ENCODE measurements around the gene CPXM2.

Gene CPXM2

DNA sequence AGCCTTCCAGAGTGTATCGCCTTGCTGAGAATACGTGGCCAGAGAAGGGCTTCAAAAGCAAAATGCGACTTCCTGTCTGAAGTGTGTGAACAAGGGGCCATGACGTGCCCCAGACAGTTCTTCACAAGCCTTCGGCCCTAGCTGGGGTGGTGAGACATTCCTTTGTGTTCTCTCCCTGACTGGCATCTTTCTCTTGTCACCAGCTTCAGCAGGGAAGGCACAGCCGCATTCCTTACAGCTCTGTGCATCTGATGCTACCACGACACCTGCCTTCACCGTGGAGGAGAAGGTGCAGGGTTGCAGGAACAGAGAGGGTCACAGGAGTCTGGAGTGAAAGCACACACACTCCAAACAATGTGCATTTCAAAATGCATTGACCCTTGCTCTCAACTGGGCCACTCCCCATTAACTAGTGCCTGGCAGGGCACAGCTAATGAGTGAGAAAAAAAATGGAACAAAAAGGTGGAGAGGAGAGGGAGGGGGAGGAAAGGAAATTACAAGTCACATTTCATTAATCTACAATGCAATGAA lies 132.0 kb downstream of the CPXM2 start:
- Histone ChIP-seq H3K9me3 (ENCODE audit: low read length) (no peaks in the 10 kb centered on the region), H3K27ac (ENCODE audit: low read depth, low read length) (no peak overlapping the region)

DNA sequence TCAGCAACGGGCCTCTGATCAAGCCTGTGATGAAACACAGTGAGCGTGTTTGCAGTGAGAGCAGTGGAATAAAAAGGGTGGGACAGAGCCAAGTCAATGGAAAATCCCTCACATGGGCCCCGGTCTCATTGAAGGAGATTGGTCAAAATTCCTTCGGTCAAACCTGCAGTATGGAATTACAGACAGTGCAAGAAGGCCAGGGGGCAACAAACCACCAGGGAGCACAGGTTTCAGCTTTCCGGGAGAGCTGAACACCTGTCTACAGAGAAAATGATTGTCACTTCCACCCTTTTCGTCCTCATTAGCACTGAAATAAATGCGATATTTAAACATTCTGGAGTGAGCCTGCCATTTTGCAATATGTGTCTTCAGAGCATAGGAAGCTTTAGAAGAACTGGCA lies 132.6 kb downstream of the CPXM2 start:
- Histone ChIP-seq H3K9ac (ENCODE audit: low read length) (no peak overlapping the region), H3K27me3 (ENCODE audit: control insufficient read depth in 1 of 2, insufficient read depth in 2 of 2, low read length in 2 of 2) (no peaks in the 10 kb centered on the region), H3K36me3 (ENCODE audit: insufficient read depth, low read length) (peaks cover 34% of the 10 kb centered on the region), H3K9me3 (ENCODE audit: low read length) (no peaks in the 10 kb centered on the region), H3K4me3 (ENCODE audit: low read depth in 1 of 2, low read length in 2 of 2) (no peak overlapping the region), H3K4me1 (ENCODE audit: insufficient read depth, low read length) (no peaks in the 10 kb centered on the region), H3K27ac (ENCODE audit: low read depth, low read length) (no peak overlapping the region)

More for the DNA sequence above, 132.0 kb downstream of the CPXM2 start:
- Histone ChIP-seq H3K27me3 (ENCODE audit: control insufficient read depth in 1 of 2, insufficient read depth in 2 of 2, low read length in 2 of 2) (no peaks in the 10 kb centered on the region), H3K36me3 (ENCODE audit: insufficient read depth, low read length) (peaks cover 29% of the 10 kb centered on the region), H3K4me3 (ENCODE audit: low read depth in 1 of 2, low read length in 2 of 2) (no peak overlapping the region), H3K9ac (ENCODE audit: low read length) (no peak overlapping the region), H3K4me1 (ENCODE audit: insufficient read depth, low read length) (no peaks in the 10 kb centered on the region)

DNA sequence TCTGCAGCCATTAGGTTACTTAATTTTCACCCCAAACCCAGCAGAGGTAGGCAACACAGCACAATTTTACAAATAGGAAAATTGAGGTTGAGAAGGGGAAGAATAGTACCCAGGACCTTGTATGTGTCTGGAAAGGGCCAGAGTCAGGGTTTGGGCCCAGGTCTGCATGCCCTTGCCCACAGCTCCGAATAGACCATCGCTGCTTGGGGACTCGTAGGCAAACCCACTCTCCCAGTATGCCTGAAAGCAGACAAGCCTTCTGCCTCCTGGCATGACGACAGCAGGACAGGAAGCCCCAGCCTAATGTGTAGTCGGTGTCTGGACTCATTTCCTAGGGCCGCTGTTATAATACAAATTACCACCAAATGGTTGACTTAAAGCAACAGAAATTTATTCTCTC lies 133.8 kb downstream of the CPXM2 start:
- H3K27ac ChIP-seq (ENCODE audit: low read depth, low read length) = no peak overlapping the region
- peaks cover 44% of the 10 kb centered on the region for H3K36me3 ChIP-seq (ENCODE audit: insufficient read depth, low read length)
- H3K9me3 ChIP-seq (ENCODE audit: low read length) = no peaks in the 10 kb centered on the region
- H3K27me3 ChIP-seq (ENCODE audit: control insufficient read depth in 1 of 2, insufficient read depth in 2 of 2, low read length in 2 of 2) = no peaks in the 10 kb centered on the region
- no peak overlapping the region for H3K9ac ChIP-seq (ENCODE audit: low read length)
- H3K4me3 ChIP-seq (ENCODE audit: low read depth in 1 of 2, low read length in 2 of 2) = no peak overlapping the region
- no peaks in the 10 kb centered on the region for H3K4me1 ChIP-seq (ENCODE audit: insufficient read depth, low read length)

DNA sequence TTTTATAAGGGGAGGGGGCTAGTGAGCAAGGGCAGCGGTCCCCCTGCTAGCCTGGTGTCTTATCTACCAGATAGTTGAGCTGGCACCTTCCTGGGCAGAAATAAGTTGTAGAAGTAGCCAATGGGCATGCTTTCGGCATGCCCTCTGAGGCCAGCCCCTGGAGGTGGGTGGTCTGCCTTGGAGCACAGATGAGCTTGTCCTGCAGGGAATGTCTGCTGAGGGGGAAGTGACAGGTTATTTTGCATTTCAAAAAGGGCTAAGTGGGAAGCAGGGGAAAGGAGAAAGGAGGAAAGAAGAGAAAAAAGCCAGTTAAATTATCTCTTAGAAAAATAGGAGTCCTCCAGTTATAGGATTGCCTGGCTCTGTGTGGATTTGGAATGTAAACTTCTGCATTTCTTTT lies 136.5 kb downstream of the CPXM2 start:
- peaks cover 57% of the 10 kb centered on the region for H3K36me3 ChIP-seq (ENCODE audit: insufficient read depth, low read length)
- no peaks in the 10 kb centered on the region for H3K4me1 ChIP-seq (ENCODE audit: insufficient read depth, low read length)
- H3K9me3 ChIP-seq (ENCODE audit: low read length) = no peaks in the 10 kb centered on the region
- no peak overlapping the region for H3K4me3 ChIP-seq (ENCODE audit: low read depth in 1 of 2, low read length in 2 of 2)
- no peaks in the 10 kb centered on the region for H3K27me3 ChIP-seq (ENCODE audit: control insufficient read depth in 1 of 2, insufficient read depth in 2 of 2, low read length in 2 of 2)
- H3K9ac ChIP-seq (ENCODE audit: low read length) = no peak overlapping the region
- H3K27ac ChIP-seq (ENCODE audit: low read depth, low read length) = no peak overlapping the region

DNA sequence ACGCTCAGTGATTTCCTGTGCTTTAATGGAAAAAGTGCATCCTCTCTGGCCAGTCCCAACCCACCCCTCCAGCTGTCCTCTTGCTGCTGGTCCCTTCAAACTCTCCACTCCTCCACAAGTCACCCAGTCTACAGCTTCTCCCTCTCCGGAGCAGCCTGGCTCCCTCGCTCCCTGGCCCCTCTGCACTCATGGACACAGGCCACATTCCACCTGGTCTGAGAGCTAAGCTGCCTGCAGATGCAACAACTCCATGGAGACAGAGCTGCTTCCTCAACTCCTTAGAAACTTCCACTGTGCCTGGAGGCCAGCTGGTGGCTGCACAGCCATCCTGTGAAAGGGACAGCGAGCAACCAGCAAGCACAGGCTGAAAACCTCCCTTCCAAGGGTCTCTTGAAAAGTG lies 137.5 kb downstream of the CPXM2 start:
- H3K4me1 ChIP-seq (ENCODE audit: insufficient read depth, low read length) = no peaks in the 10 kb centered on the region
- H3K27me3 ChIP-seq (ENCODE audit: control insufficient read depth in 1 of 2, insufficient read depth in 2 of 2, low read length in 2 of 2) = no peaks in the 10 kb centered on the region
- H3K4me3 ChIP-seq (ENCODE audit: low read depth in 1 of 2, low read length in 2 of 2) = no peak overlapping the region
- H3K9me3 ChIP-seq (ENCODE audit: low read length) = no peaks in the 10 kb centered on the region
- H3K9ac ChIP-seq (ENCODE audit: low read length) = no peak overlapping the region
- H3K27ac ChIP-seq (ENCODE audit: low read depth, low read length) = no peak overlapping the region
- peaks cover 63% of the 10 kb centered on the region for H3K36me3 ChIP-seq (ENCODE audit: insufficient read depth, low read length)

DNA sequence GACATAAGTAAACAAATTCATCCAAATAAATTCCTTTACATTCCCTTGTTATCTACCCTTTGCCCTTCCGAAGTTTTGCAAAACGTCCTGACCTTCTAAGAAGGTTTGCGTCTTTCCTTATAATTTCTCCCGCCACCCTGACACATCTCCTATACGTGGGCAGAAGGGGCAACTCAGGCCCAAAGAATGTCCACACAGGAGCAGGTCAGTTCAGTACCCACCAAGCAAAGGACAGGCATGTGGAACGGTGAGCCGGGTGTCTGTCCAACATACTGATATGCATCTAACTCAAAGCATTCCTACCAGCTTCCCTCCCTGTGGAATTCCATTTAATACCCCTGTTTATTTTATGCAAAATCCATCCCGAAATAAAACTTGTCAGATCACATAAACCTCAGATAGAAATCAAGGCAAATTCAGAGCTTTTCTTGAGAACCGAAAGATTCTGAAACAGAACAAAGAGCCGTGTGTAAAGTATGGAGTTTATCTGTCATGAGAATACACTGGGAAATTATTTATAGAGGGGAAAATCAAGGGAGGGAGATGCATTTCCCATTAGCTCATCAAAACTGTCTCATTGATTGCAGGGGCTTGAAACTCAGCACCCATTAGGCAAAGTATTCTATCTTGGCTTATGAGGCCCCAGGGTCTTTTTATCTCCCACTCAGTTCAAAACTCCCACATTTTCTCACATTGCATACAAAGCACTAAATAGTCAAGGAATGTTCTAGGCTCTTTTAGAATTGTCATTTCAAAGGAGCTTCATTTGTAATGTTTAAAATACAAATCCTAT lies 140.1 kb downstream of the CPXM2 start:
- H3K9ac ChIP-seq (ENCODE audit: low read length) = no peak overlapping the region
- H3K27ac ChIP-seq (ENCODE audit: low read depth, low read length) = no peak overlapping the region
- H3K9me3 ChIP-seq (ENCODE audit: low read length) = no peaks in the 10 kb centered on the region
- peaks cover 4% of the 10 kb centered on the region for H3K4me1 ChIP-seq (ENCODE audit: insufficient read depth, low read length)
- H3K36me3 ChIP-seq (ENCODE audit: insufficient read depth, low read length) = peaks cover 69% of the 10 kb centered on the region
- no peaks in the 10 kb centered on the region for H3K27me3 ChIP-seq (ENCODE audit: control insufficient read depth in 1 of 2, insufficient read depth in 2 of 2, low read length in 2 of 2)
- H3K4me3 ChIP-seq (ENCODE audit: low read depth in 1 of 2, low read length in 2 of 2) = no peak overlapping the region

DNA sequence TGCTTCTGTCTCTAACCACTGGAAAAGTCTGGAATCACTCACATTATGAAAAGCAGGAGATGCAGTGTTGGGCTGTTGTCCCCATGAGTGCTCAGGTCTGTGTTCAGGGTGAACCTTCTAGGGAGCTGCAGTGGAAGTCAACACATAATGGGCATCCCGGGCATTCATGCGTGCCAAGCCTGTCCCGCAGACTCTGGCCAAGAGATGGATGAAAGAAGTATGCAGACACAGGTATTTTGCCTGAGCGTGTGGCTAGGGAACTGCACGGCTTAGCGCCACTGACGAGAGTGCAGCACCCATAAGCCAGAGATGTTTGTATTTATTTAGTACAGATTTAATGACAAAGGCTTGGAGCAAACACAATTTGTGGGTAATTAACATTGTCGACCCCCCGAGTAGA lies 140.7 kb downstream of the CPXM2 start:
- no peaks in the 10 kb centered on the region for H3K9me3 ChIP-seq (ENCODE audit: low read length)
- no peak overlapping the region for H3K9ac ChIP-seq (ENCODE audit: low read length)
- no peaks in the 10 kb centered on the region for H3K27me3 ChIP-seq (ENCODE audit: control insufficient read depth in 1 of 2, insufficient read depth in 2 of 2, low read length in 2 of 2)
- no peak overlapping the region for H3K27ac ChIP-seq (ENCODE audit: low read depth, low read length)
- peaks cover 10% of the 10 kb centered on the region for H3K4me1 ChIP-seq (ENCODE audit: insufficient read depth, low read length)
- no peak overlapping the region for H3K4me3 ChIP-seq (ENCODE audit: low read depth in 1 of 2, low read length in 2 of 2)
- peaks cover 69% of the 10 kb centered on the region for H3K36me3 ChIP-seq (ENCODE audit: insufficient read depth, low read length)

DNA sequence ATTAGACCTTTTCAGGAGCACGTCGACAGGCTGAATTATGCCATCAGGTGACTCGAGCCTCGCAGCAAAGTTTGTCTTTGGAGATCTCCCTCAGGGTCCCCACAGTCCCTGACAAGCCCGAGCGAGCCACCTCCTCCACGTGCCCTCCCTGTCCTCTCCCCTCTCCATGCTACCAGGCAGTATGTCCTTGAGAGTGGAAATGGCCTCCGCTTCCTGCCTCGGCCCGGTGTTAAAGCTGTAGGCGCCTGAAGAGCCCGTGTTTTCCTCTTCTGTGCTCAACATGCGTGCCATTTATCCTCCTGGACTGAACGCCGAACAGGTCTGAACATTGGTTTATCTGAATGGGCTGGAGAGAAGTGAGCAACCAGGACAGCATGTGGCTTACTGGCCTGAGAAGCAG lies 142.9 kb downstream of the CPXM2 start:
- peaks cover 55% of the 10 kb centered on the region for H3K36me3 ChIP-seq (ENCODE audit: insufficient read depth, low read length)
- H3K27ac ChIP-seq (ENCODE audit: low read depth, low read length) = no peak overlapping the region
- no peaks in the 10 kb centered on the region for H3K9me3 ChIP-seq (ENCODE audit: low read length)
- peaks cover 23% of the 10 kb centered on the region for H3K4me1 ChIP-seq (ENCODE audit: insufficient read depth, low read length)
- H3K9ac ChIP-seq (ENCODE audit: low read length) = no peak overlapping the region
- no peak overlapping the region for H3K4me3 ChIP-seq (ENCODE audit: low read depth in 1 of 2, low read length in 2 of 2)
- H3K27me3 ChIP-seq (ENCODE audit: control insufficient read depth in 1 of 2, insufficient read depth in 2 of 2, low read length in 2 of 2) = no peaks in the 10 kb centered on the region

DNA sequence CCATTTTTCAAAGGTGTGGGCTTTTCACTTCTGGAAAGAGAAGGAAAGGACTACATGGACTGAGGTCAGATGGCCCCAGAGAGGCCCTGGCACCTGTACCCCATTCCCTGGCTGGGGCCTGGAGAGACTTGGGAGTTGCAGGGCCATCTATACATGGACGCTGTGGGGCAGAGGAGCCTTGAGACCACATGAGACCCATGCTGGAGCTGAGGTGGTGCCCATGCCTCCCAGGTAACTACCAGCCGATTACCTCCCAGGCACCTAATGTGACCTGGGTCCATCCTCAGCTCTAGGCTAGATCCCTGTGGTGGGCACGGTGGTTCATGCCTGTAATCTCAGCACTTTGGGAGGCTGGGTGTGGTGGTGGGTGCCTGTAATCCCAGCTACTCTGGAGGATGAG lies 144.2 kb downstream of the CPXM2 start:
- Histone ChIP-seq H3K27me3 (ENCODE audit: control insufficient read depth in 1 of 2, insufficient read depth in 2 of 2, low read length in 2 of 2) (no peaks in the 10 kb centered on the region), H3K9ac (ENCODE audit: low read length) (no peak overlapping the region), H3K27ac (ENCODE audit: low read depth, low read length) (no peak overlapping the region), H3K4me1 (ENCODE audit: insufficient read depth, low read length) (peaks cover 35% of the 10 kb centered on the region), H3K9me3 (ENCODE audit: low read length) (no peaks in the 10 kb centered on the region), H3K4me3 (ENCODE audit: low read depth in 1 of 2, low read length in 2 of 2) (no peak overlapping the region), H3K36me3 (ENCODE audit: insufficient read depth, low read length) (peaks cover 43% of the 10 kb centered on the region)

DNA sequence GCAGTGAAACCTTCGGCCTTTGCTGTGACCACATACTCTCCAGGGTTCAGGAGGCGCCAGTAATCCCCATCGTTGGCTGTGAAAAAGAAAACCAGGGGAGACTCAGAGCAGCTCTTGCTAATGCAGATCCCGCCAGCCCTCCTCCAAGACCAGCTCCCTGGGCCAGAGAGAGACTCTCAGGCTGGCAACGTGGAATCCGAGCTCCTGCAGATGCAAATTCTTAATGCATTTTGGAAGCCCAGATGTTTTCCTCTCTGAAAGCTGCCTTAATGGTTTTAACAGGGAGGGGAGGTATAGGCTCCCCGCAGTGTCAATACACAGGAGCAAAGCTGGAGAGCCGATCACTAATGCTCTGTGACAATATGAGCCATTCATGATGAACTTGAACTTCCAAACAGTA lies 144.7 kb downstream of the CPXM2 start:
- Histone ChIP-seq H3K27ac (ENCODE audit: low read depth, low read length) (no peak overlapping the region), H3K9me3 (ENCODE audit: low read length) (no peaks in the 10 kb centered on the region), H3K27me3 (ENCODE audit: control insufficient read depth in 1 of 2, insufficient read depth in 2 of 2, low read length in 2 of 2) (no peaks in the 10 kb centered on the region), H3K36me3 (ENCODE audit: insufficient read depth, low read length) (peaks cover 42% of the 10 kb centered on the region), H3K4me3 (ENCODE audit: low read depth in 1 of 2, low read length in 2 of 2) (no peak overlapping the region), H3K4me1 (ENCODE audit: insufficient read depth, low read length) (peaks cover 35% of the 10 kb centered on the region), H3K9ac (ENCODE audit: low read length) (no peak overlapping the region)

DNA sequence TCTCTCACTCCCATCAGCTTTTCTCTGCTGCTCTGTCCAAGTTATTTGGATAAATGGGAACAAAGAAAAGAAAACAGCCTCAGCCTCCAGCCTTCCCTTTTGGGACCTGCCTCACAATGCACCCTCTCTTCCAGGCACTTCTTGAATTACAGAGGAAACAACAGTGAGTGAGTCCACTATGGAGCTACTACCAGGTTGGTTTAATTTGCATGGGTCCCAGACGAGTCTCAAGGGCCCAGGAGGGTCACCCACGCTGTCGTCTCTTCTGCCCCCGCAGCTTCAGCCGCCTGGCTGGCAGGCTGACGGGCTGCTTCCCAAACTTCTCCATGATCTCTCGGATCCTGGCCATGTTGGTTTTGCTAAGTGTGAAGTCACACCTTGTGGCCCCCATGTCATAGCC lies 145.1 kb downstream of the CPXM2 start:
- Histone ChIP-seq H3K9ac (ENCODE audit: low read length) (no peak overlapping the region), H3K9me3 (ENCODE audit: low read length) (no peaks in the 10 kb centered on the region), H3K27ac (ENCODE audit: low read depth, low read length) (no peak overlapping the region), H3K4me3 (ENCODE audit: low read depth in 1 of 2, low read length in 2 of 2) (no peak overlapping the region), H3K36me3 (ENCODE audit: insufficient read depth, low read length) (peaks cover 38% of the 10 kb centered on the region), H3K27me3 (ENCODE audit: control insufficient read depth in 1 of 2, insufficient read depth in 2 of 2, low read length in 2 of 2) (no peaks in the 10 kb centered on the region), H3K4me1 (ENCODE audit: insufficient read depth, low read length) (peaks cover 35% of the 10 kb centered on the region)

DNA sequence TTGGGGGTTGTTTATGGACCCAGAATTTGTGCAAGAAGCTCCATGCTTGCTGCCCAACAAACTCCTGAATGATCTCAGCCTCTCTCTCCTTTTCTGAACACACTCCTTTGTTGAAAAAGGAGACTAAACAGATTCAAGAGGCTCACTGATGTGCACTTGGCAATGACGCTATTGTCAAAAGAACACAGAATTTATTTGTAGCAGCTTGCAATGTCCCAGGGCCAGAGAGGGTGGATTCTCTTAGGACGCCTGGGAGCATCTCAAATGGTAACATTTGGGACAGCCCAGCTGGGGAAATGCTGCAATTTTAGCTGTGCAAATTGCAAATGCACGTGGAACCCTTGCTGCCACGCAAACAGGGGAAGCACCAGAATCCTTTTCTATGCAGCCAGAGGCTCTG lies 145.5 kb downstream of the CPXM2 start:
- H3K36me3 ChIP-seq (ENCODE audit: insufficient read depth, low read length) = peaks cover 33% of the 10 kb centered on the region
- H3K4me1 ChIP-seq (ENCODE audit: insufficient read depth, low read length) = peaks cover 35% of the 10 kb centered on the region
- no peaks in the 10 kb centered on the region for H3K27me3 ChIP-seq (ENCODE audit: control insufficient read depth in 1 of 2, insufficient read depth in 2 of 2, low read length in 2 of 2)
- H3K4me3 ChIP-seq (ENCODE audit: low read depth in 1 of 2, low read length in 2 of 2) = no peak overlapping the region
- no peak overlapping the region for H3K27ac ChIP-seq (ENCODE audit: low read depth, low read length)
- no peak overlapping the region for H3K9ac ChIP-seq (ENCODE audit: low read length)
- H3K9me3 ChIP-seq (ENCODE audit: low read length) = no peaks in the 10 kb centered on the region
